ENCODE measurements around the gene EFNA5.
"Not testable (repeated sequence)": the region's sequence is repeated elsewhere in the genome, so short reads cannot be mapped to it uniquely, and the experiment has no call there.

EFNA5 gene

DNA sequence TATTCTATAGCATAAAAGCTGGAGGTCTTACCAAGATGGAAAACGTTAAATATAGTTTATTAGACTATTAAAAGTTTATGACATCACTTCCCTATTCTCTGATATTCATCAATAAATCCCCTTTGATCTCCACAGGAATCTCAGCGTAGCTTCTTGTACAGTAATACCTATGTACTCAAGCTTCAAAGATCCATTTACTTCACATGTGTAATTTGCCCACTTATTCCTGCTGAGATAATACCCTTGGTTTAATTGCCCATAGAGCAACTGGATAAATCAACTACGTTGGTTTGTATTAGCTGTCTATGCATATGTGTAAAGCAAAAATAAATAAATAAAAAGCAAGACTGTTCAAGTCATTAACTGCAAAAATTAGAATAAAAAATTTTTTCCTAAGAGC, 219.7 kb downstream of the EFNA5 start:
- DNase-seq, result no peak

DNA sequence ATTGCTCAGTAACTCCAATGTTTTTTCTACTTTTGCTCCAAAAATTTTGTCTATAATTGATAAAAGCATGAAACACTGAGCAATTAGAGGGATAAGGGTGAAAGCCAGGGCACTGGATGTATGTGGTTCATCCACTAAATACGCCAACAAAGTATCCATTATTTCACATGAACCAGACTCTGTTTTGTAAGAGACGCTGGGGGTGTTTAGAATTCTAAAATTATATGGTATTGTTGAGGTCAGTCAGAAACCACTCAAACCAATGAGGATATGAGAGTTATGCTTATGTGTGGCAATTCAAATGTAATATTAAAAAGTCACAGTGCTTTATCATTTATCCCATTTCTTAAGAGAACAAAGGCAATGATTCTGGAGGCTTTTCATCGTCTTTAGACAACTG, 220.2 kb downstream of the EFNA5 start:
- no peak for DNase-seq

DNA sequence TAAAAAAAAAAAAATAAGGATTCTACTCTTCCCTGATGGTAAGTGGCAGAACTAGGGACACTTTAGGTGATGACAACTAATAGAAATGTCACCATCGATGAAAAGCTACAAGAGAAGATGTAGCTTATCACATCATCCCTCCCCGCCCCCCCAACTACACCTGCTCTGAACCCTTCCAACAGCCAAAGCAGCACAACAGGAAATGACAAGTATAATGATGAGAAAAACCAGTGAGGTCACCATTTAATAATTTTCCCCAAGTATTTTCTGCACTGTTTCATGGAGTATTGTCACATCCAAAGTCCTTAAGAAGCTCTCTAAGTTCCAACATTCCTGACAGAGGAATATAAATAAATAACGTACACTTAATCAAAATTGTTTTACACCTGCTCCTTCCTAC, 221.4 kb downstream of the EFNA5 start:
- peak; percentile 17 for DNase-seq

DNA sequence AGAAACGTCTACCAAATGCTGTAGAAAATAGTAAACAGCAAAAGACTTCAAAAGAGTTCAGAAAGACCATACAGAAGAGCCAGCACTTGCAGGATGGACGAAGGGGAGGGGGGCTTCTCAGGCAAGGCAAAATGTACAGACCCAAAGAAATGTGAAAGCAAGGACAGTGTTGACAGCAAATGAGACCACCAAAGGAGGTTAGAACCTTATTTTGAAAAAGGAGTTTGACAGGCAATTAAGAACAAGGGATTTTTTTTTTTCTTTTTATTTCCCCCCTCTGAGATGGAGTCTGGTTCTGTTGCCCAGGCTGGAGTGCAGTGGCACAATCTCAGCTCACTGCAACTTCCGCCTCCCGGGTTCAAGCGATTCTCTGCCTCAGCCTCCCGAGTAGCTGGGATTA, 223.2 kb downstream of the EFNA5 start:
- no peak for DNase-seq

DNA sequence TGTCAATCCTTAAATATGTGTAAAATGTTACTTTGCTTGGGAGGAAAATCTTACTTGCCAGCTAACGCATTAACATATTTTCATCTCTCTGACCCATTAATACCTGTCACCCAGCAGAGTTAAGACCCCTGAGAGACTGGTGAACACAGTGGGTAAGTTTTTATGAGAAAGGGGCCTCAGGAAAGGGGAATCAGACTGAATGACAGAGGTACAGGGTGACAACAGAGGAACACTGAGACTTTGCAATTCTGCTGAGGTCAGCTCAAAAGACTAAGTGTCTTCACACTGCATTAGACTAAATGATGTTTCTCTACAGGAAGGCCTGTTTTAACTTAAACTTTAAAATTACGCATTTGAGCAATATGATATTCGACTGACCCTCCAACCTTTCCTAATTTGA, 223.8 kb downstream of the EFNA5 start:
- DNase-seq, result no peak

DNA sequence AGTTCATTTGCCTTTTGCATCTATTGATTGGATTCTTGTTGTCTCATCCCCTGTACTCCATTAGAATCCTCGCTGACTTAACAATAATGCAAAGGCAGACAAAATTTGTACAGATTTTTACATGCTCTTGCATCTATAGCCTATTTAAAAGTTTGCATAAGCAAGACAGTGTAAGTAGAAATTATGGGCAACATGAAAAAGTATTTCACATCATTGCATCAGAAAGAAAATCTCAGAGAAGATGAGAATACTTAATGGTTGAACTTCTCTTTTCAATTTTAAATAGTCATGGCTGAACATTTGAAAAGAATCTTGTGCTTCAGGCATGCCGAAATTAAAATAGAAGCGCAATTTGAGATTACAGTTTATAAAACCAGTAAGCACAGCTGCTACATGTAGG, 226.4 kb downstream of the EFNA5 start:
- DNase-seq, result no peak

DNA sequence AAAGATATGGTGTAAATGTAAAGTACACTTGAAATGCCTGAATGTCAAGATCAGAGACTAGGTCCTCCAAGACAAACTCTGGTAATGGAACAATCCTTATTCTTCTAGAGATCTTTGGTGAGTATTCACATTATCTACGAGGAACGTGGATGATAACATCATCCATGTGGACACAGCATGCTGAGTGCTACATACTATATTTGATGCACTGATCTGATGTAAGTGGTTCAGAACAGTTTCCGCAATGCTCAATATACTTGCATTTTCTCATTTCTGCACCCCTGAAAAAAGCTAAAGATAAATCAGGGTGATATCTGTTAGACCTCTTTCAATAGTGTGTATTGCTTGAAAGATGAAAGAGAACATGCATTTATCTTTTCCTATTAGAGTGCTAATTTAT, 226.8 kb downstream of the EFNA5 start:
- no peak for DNase-seq

DNA sequence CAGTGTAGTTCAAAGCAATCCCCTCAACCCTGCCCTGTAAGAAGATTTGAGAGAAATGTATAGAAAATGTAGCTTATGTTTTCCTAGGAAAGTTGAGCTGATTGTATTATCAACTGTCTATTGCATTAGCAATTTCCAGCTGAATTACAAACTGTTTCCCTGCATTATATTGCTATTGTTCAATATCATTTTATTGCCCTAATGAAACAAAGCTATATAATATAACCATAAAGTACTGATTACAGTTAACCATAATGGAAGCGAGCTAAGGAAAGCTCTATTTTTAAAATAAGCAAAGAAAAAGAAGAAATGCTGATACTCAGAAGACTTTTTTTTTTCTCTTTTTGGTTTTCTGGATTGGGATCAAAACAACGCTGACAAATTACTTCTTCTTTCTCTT, 228.3 kb downstream of the EFNA5 start:
- no peak for DNase-seq

DNA sequence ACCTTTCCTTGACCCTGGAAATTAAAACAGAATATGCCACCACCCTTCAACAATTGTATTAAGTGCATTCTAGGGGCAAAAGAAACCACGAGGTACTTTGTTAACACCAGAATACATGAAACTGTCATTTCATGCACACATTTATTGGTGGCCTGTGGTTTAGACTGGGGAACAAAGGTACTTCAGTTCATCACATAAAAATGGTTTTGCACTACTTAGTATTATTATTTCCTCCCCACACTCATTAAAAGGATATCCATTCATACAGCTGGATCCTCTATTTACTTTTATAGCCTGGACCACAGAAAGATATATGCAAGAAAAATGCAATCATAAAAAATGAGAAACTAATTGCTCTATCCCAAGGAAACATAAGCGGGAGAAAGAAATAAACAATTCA, 230.9 kb downstream of the EFNA5 start:
- no peak for DNase-seq

DNA sequence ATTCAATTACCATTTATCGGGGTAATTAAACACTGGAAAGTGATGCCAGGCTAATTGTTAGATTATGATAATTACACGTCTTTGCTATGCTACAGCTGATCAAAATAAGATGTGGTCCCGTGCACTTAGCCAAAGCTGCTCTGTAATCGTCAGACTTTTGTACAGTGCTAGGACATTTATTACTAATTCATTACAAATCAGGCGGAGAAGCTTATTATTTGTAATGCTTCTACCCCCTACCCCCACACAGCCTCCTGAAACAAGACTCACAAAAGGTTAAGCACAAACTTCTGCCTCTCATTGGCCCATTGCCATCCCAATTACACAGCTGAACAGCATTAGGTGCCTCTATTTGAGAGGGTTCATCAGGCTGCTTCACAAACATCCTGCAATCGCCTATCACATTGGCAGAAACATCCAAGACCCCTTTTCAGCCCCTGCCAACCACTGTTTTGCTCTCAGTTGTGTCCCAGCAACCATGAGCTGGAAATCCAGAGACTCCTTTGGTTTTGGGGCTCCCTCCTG, 232.7 kb downstream of the EFNA5 start:
- DNase-seq, result no peak

DNA sequence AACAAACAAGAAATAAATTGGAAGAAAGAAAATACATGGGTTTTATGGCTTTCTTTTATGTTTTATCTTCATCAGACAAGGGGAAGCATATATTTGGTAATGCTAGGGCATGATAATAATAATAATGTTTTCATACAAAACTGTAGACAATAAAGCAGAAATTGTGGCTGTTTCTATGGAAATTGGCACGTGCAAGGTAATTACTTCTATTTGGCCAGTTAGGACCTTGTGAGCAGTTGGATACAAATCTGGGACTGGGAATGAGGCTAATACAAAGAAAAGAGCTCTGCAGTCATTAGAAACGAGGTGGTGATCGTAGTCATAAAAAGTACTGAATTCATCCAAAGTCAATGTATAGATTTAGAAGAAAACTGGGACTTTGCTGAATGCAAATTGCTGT, 233.6 kb downstream of the EFNA5 start:
- no peak for DNase-seq

DNA sequence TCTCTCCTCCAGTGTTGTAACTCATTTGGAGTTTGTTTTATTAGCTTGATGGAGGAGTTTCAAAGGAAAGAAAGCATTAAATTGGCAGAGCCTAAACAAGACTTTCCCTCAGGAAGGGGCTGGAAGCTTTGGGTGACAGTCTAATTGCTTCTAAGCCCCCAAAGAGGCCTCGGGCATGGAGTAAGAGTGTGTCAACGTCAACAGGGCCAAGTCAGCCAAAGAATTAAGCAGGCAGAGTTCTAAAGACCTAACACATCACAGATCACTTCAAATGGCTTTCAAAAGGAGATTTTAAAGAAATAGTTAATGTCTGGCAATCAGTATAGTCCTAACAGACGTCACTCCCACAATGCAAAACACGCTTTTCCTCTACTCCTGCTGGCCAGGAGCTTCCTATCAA, 234.5 kb downstream of the EFNA5 start:
- no peak for DNase-seq

DNA sequence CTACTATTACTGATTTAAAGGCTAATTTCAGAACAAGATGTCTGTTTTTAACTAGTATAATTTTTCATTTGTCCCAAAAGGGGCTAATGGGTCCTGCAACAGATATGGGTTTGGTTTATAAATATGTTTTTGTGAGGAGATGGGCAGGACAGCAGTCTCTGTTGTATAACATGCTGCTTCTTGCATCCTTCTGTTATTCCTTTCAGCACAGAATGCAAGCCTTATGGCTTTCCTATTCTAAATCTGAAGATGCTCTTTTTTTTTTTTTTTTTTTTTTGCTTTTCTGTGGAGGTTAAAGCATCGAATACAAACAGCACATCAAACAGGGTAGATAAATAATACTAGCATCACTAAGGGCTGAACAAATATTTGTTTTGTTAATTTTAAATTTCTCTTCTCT, 235.7 kb downstream of the EFNA5 start:
- no peak for DNase-seq

DNA sequence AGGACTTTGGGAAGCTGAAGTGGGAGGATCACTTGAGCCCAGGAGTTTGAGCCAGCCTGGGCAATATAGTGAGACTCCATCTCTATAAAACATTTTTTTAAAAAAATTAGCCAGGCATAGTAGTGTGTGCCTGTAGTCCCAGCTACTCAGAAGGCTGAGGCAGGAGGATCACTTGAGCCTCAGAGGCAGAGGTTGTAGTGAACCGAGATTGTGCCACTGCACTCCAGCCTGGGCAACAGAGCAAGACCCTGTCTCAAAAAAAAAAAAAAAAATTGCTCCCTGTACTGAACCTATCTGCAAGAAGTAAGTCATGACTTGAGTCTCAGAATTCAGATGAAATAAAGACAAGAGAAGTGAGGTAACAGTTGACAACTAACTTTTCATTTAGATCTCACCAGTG, 237.1 kb downstream of the EFNA5 start:
- DNase-seq, result not testable (repeated sequence)

DNA sequence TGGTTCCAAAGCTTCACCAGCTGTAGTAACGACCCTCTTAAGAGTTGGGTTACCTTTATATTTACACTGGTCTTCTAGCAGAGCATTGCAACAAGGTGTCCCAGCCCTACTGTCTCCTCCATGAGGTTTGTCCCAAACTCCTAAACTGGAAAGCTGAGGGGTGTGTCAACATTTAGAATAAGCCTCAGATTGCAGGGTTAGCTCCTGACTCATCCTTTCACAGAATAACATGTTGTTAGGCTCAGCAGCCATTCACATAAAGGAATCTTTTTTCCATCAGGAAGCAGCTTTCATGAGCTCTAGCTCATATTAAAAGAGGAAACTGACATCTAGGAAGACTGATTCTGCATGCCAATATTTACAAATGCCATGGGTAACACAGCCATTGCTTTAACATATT, 238.7 kb downstream of the EFNA5 start:
- peak; percentile 61 for DNase-seq

DNA sequence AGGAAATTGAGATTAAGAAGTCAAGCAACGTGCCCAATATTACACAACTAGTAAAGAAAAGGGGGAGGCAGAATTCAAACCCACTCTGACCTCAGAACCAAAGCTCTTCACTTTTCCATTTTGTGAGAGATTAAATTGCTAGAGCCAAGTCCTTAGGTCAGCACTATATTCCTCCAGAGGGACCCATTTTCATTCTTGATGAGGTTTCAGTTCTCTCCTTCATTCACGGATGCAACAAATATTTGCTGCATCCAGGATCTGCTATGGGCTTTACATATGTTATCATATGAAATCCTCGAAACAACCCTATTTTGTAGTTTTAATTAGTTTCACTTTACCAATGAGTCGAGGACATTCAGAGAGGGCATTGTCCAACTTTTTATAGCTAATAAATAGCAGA, 239.2 kb downstream of the EFNA5 start:
- no peak for DNase-seq

DNA sequence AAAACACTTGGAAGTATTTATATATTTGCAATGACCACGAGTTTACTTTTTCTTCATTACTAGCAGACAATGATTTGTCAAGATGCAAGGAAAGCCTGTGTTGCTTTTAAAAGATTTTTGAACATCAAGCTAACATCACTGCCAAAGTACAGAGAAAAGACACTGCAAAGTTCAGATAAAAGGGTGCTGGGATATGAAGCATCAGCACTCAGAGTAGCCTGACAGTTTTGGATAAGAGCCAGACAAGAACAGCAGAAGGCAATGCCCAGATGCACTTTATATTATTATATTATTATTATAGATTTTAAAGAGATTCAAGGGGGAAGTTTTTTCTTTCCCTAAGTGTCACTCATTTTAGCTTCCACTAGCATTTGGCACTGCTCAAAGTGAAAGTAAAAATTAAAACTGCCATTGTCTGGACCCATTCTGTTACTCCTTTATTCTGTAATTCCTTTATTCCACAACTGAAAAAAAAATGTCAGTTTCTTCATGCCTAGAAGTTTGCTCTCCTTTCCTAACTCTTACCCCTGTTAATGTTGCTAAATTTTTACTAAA, 240.6 kb downstream of the EFNA5 start:
- peak; percentile 11 for DNase-seq

DNA sequence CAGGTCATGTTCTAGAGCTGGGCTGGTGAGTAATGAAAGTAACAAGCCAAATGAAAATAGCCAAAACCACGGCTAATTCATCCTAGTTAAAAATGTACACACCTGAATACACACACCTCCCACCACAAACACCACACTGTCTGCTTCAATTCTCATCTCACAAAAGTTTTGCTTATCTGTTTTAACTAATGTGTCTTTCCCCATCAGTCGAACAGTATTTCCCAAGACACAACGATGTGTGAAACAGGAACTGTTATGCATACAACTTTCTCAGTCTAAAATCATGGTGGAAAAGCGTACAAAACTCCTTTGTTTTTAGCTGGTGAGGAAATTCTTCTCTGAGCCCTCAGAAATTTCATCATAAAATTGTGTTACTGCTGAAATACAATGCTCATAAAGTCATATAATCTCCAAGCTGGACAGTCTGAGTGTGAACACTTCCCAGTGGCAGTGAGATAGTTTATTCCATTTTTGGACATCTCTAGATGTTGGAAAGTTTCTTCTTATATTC, 242.4 kb downstream of the EFNA5 start:
- no peak for DNase-seq

DNA sequence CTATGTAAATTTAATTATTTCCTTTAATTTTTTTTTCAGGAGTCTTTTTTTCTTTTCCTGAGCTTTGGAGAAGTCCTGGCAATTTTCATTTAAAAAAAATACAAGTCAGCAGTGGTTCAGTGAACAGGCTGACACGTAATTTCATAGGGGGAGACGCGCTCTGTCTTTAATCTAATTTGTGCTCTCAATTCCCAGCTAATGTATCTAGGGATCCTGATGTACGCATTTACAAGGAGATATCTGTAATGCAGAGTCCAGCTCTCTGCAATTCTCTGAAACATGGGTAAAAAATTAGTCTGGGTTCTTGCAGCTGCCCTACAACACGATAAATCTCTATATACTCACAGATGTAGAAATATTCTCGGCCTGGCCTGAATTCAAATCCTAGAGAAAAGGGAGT, 243.9 kb downstream of the EFNA5 start:
- DNase-seq, result no peak

DNA sequence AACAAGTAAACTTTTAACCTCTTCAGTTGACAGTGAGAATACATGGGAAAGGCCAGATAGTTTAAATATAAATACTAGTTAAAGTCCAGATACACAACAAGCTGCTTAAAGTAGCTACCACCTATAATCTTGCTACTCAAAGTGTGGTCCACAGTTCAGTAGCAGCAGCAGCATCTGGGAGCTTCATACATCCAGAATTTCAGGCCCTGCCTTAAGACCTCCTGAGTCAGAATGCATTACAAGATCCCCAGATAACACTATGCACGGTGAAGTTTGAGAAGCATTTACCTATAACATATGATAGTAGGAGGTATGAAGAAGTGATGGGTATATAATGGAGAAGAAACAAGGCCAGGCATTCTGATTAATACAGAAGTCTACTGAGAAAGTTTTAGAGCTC, 244.5 kb downstream of the EFNA5 start:
- peak; percentile 8 for DNase-seq

DNA sequence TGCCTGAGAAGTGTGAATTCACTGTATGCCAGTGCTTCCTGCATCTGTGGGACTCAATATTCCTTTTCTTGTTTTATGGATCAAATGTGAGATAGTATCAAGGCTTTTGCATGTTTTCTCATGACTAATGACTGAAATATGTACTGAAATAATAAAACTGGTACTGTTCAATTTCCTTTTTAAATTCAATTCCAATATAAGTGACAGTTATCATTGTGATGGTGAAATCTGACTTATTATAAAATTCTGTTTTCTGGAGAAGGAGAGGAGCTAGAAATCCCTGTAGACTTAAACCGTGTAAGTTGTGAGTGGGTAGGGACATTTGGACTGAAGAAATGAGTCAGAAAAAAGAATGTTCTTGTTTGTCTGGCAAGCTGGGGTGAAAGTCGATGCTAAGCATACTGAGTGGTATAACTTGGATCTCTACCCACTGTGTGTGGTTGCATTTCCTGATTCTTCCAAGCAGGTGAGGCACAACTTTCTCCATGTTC, 245.2 kb downstream of the EFNA5 start:
- peak; percentile 85 for DNase-seq

DNA sequence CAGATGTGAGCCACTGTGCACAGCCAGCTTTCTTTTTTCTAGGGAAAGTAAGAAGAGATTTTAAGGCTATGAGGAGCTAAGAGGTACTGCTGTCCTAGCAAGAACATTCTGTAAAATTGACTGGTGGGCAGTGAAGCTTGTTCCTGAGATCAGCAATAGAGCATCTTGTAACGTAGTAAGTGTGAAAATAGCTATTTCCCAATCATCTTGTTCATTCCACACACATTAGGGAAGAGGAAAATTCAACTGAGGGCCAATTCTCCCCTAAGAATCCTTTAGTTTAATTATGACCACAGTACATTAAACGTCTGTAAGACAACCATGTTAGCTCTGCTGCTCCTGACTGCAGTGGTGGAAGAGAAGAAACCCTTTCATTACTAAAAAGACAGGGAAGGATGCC, 246.2 kb downstream of the EFNA5 start:
- DNase-seq, result peak; percentile 13

DNA sequence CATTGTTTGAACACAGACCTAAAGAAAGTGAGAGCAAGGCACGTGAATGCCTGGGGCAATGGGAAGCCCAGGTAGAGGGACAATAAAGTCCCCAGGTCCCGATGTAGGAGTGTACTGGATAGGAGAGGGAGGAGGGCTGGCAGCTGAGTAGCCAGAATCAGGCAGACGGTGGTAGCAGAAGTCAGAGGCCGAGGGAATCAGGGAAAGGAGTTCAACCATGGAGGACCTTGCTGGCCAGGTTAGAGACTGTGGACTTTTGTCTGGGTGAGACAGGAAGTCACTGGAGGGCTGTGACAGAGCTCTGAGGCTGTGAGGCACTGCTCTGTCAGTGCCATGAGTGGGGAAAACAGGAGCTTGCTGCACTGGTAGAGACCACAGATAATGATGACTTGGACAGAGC, 248.2 kb downstream of the EFNA5 start:
- DNase-seq, result no peak

DNA sequence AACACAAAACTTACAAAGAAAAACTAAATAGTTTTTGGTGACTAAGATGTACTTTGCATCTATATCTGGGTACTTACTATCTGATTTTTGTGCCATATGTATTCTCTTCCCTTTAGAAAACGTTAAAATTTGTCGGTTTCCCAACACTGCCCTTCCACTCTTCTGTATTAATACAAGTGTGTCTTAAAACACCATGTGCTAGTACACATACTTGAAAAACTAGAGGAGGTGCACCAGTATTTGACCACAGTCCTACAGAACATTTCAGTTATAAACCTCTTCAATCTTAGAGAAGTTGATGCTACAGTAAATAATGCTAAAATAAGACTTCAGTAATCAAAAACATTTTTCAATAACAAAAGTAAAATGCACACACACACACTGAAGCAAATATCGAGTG, 251.2 kb downstream of the EFNA5 start:
- DNase-seq, result no peak

DNA sequence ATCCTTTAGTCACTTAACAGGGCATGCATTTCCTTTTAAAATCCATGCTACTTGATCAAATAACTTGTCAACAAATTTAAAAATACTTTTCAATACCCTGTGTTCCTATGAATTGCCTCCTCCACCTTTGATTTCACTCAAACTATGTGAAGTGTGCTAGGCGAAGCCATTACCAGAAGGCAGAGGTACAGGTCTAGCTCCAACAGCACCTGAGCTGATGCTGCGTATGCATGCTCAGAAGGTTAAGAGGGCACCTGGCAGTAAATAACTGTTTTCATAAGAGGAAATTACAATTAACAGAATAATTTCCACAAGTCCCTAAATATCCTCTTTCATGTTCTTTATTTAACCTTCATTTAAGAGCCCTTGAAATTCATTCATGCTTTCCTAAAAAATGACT, 251.8 kb downstream of the EFNA5 start:
- DNase-seq, result no peak
